Measurements from ENCODE around the gene LDLRAD3.

LDLRAD3 gene

DNA sequence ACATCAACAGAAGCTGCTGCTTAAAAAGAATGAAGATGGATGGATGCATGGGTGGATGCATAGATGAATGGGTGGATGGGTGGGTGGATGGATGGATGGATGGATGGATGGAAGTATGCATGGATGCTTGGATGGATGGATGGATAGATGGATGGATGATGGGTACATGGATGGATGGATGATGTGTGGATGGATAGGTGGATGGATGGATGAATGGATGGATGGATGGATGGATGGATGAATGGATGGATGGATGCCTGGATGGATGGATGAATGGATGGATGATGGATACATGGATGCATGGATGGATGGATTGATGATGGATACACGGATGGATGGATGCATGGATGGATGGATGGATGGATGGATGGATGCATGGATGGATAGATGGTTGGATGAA lies 110.8 kb downstream of the LDLRAD3 start:
- DNase-seq = no peak

DNA sequence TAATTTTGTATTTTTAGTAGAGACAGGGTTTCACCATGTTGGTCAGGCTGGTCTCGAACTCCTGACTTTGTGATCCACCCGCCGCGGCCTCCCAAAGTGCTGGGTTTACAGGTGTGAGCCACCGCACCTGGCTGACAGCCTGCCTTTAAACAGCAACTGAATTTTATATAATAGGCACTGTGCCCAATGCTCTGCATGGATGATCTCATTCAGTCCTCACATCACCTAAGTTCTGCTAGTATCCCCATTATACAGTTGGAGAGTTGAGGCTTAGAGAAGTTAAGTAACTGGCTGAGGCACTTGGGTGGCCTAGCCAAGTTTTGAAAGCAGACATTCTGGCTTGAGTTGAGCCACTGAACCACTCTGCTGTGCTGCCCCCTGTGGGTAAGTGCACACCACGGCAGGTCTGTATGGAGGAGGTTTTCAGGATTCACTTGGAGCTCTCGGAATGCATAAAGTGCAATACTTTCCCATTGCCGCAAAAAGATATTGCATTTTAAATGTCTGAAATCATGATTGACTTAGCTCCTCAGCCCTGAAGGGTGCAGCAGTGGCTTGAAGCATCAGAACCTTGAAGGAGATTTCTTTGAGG lies 112.4 kb downstream of the LDLRAD3 start:
- DNase-seq = no peak

DNA sequence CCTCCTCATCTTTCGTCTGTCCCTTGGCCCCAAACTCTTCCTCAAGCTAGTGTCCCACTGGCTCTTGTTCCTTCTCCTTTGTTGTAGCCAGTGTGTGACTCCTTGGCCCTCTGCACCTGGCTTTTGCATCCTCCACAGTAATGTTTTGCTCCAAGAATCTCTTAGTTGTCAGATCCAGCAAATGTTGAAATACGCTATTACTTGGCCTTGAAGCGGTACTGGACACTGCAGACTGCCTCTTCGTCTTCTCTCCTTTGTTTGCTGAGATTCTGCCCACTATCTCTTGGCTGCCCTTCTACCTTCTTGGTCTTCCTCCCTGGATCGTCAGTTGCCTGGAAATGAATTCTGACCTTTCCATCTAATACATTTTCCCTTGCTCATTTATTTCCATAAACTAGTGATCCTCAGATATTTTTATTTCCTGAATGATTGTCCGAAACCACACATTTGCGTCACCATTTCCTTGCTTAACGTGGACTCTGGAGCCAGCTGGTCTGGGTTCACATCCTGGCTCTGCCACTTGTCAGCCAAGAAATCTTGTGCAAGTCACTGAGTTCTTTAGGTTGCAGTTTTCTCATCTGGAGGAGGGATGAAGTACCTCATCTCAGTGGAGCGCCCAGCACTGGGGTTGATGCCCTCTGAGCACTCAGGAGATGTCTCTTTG lies 113.6 kb downstream of the LDLRAD3 start:
- DNase-seq = no peak

GRCh38 chr11:36059660-36060059 lies 115.8 kb downstream of the LDLRAD3 start:
- DNase-seq = no peak

- DNase-seq = no peak
Measured at GRCh38 chr11:36060926-36061325, 117.1 kb downstream of the LDLRAD3 start.

DNA sequence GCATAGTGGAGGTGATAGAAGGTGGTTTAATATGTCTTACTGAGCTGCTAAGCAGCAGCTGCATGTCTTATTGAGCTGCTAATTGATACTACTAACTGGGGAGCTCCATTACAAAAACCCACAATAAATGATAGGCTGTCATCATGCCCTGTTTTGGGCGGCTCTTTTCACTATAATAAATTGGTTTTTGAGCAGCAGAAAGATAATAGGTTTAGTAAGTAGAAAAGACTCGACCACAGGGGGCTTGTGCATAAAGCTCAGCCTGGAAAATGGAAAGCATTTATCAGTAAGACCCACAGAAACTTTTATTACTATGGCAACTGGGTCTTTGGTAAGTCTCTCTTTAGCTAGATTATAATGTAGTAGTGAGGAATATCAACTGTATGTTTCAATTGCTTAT lies 117.6 kb downstream of the LDLRAD3 start:
- DNase-seq = no peak

DNA sequence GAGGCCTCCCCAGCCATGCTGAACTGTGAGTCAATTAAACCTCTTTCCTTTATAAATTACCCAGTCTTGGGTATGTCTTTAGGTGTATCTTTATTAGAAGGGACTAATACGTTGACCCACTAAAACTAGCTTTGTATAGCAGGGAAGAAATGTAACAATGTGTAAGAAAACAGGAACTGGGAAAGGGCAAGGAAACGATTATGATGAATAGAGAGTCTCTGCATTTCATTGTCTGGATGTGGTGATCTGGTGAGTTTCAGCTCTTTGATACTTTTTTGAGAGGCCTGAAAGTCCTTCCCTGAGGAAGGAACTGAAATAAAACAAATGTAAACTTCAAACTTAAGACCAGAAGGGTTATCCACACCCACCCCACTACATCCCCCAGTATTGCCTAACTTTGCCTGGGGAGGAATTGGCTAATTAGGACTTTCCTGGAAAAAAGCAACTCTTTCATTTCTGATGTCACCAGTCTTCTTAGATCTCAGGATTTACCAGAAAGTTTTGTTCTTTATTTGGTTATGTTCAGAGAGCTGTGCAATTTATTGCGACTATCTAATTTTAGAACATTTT lies 119.0 kb downstream of the LDLRAD3 start:
- no peak for DNase-seq

DNA sequence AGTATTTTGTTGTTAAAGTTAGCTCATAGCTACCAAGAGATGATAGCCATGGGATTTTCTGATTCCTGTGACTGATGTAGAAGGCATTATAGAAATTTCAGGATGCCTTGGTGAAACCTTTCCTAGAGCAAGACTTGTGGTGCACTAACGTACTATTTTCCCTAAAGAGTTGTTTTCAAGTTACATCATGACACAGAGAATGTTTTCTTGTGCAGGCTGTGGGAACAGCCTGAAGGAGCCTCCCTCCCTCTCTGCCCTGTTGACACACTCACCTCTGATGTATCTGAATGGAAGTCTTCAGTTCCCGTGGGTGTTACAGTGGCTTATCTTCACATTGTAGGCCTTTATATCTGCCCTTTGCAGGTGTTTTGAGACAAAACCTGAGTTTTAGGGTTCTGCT lies 121.6 kb downstream of the LDLRAD3 start:
- DNase-seq = no peak

GRCh38 chr11:36066891-36067290 lies 123.0 kb downstream of the LDLRAD3 start:
- no peak for DNase-seq

GRCh38 chr11:36069576-36070212 lies 125.8 kb downstream of the LDLRAD3 start:
- DNase-seq = no peak

GRCh38 chr11:36070213-36070953 lies 126.5 kb downstream of the LDLRAD3 start:
- no peak for DNase-seq

- no peak for DNase-seq
Measured at GRCh38 chr11:36070954-36071330, 127.1 kb downstream of the LDLRAD3 start.

- no peak for DNase-seq
Measured at GRCh38 chr11:36071917-36072500, 128.1 kb downstream of the LDLRAD3 start.

DNA sequence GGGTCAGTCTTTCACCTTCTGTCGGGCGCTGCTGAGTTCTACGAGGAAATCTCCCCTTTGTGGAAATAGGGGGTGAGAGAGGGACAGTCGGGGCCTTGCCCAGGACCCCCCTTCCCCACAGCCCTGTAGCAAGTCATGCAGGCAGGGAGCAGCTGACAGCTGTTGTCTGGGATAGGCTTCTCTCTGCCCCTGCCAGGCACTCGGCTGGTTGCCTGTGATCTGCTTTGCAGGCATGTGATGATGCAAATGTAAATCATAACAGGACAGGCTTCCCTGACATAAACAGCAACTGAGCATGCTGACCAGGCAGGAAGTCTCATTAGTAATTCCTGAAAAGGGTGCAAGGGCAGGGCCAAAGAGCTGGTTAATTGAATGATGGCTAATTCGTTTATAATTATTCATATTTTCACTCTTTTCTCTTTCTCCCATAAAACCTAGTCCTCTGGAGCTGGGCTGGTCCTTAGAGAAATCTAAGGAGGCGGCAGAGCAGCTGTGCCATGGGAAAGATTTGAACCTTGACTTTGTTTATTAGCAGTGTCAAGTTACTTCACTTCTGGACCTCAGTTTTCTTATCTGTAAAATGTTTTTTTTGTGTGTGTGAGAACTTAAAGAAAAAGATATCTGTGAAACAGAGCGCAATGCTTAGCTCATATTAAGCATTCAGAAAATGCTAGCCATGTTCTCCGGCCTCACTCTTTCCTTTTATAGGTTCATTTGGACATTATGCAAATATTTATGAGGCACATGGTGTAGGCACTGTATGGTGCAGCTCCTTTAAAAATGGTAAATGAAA lies 129.7 kb downstream of the LDLRAD3 start:
- DNase-seq = no peak

DNA sequence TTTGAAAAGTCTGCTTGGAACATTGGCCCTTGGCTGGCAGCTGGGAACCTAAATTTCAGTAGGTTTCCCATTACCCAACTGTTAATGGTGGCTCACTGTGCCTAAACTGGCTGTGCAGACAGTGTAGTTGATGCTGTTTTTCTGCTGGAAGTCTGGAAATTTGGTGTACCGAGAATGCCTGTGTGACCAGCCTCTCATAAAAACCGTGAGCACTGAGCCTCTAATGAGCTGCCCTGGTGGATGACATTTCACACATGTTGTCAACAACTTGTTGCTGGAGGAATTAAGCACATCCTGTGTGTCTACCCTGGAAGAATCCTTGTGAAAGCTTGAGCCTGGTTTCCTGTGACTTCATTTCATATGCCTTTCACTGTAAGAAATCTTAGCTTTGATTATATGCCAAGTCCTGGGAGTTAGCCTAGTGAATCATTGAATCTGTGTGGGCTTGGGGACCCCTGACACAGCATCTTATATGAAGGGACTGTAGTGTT lies 131.1 kb downstream of the LDLRAD3 start:
- no peak for DNase-seq

- DNase-seq = no peak
Measured at GRCh38 chr11:36077368-36077767, 133.5 kb downstream of the LDLRAD3 start.

DNA sequence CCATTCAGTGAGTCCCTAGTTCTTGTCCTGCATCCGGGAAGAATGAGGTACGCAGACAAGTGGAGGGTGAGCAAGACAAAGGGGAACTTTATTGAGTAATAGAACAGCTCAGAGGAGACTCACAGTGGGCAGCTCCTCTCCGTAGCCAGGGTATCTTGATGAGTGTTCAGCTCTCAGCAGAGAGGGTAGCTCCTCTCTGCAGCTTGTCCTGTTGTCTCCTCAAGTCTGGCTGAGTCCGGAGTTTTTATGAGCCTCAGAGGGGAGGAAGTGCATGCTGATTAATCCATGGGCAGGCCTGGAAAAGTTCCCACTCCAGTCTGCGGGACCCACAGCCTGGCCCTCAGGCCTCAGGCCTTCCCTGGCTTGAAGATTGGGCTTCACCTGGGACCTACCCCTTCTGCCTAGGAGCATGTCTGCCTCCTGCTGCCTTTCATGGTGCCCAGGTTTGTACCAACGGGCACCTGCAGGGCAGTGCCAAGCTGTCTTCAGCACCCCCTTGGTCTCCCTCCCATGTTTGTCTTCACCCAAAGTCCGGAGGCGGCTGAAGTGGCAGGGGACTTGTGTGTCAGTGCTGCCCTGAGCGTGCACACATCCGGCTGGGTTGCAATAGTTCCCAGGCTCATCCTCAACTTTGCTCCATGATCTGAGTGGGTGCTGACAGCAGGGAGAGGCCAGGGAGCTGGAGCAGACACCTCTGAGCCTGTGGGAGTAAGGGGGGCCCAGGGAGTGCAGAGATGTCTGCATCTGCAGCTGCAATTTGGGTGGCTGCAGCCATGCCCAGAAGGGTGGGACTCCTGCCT lies 134.2 kb downstream of the LDLRAD3 start:
- DNase-seq = no peak

DNA sequence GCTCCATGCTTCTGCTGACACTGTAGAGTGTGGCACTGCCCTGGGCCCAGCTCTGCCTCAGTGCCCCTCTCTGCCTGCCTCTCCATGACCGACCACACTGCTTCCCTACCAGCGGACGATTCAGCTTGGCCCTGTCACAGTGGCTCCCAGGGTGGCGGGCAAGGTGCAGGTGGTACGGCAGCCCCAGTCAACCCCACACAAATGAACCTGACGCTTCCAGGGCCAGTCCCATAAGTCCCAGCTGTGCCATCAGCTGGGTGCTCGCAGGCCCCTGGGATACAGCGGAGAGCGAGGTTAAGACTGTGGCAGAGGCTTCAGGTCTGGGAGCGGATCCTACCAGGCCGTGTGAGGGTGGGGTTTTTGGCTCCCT lies 134.8 kb downstream of the LDLRAD3 start:
- DNase-seq = no peak

DNA sequence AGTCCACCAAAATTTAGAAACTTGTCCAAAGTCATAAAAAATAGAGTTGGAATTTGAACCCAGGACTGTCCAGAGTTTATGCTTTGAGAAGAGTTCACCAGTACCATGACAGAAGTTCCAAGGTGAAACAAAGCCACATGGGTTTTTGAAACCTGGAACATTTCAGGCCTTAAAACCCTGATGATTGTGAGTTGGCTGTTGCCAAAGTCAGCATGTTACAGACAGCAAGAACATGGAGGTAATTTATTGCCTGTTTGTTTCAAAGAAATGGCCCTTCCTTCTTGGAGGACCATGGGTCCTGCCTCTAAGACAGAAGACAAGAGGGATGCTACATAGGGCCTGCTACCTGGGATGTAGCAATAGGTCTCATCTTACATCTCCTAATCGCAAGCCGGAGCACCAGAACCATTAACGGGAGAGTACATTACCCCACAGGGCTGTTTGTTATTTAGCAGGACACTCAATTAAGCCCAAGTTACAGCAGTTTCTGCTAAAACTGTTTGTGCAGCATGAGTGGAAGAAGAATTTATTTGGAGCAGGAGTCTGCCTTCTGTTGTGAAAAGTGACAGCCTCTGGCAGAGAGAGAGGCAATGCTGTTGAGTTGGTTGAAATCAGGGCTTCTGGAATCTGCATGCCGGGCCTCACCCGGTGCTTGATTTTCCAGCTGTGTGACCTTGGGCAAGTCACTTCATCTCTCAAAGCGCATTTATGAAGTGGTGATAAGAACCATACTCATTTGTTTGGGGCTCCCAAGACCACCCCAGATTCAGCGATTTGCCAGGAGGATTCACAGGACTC lies 136.2 kb downstream of the LDLRAD3 start:
- no peak for DNase-seq

DNA sequence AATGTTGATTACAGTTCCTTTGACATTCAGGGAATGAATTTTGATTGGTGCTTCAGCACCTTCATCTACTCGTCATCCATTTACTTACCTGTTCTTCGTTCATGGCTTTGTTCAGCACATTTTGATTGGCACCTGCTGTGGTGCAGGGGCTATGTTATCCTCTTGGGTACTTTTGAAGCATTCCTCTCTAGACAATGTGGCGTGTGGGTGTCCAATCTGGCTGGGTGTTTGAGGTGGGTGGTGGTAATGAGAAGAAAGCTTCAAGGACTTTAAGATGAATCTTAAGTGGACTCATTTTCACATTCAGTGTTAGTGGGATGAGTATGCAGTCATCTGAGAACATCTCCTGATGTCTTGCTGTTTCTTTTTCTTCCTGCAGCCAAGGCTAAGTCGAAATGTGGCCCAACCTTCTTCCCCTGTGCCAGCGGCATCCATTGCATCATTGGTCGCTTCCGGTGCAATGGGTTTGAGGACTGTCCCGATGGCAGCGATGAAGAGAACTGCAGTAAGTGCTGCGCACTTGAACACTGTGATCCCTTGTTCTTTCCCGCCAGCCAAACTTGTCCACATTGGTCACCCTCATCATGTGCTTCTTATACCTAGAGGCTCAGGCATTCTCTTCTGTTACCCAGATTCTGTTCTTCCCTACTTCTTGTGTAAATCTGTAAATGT lies 137.5 kb downstream of the LDLRAD3 start:
- no peak for DNase-seq

All from stimulated activated naive CD4-positive, alpha-beta T cell treated with Interleukin-2 at 50 U/mL for 16 hours (primary cell).